Activated effector memory CD4-positive, alpha-beta T cell treated with Interleukin-2 at 50 U/mL for 16 hours (primary cell): ENCODE data around the gene SH2D5.

ENCODE experiments used
- DNase-seq: peaks from one replicate; pipeline ENCODE4 v3.0.0-alpha.2; 2020

The SH2D5 gene

GRCh38 chr1:20711285-20712214 is 21.0 kb downstream of the SH2D5 start:
- no peak for DNase-seq

GRCh38 chr1:20710469-20711284 is 21.8 kb downstream of the SH2D5 start:
- DNase-seq: no peak

- no peak for DNase-seq
These were observed 22.6 kb downstream of the SH2D5 start for GRCh38 chr1:20709868-20710267.

GRCh38 chr1:20708891-20709290 is 23.6 kb downstream of the SH2D5 start:
- no peak for DNase-seq

- DNase-seq: no peak
These were observed 24.4 kb downstream of the SH2D5 start for GRCh38 chr1:20708057-20708456.

GRCh38 chr1:20706841-20707240 is 25.7 kb downstream of the SH2D5 start:
- no peak for DNase-seq

- no peak for DNase-seq
These were observed 27.2 kb downstream of the SH2D5 start for GRCh38 chr1:20705203-20705755.

GRCh38 chr1:20704390-20705202 is 27.9 kb downstream of the SH2D5 start:
- no peak for DNase-seq

GRCh38 chr1:20703124-20703756 is 29.3 kb downstream of the SH2D5 start:
- DNase-seq: no peak

- no peak for DNase-seq
These were observed 30.1 kb downstream of the SH2D5 start for GRCh38 chr1:20702416-20702815.

- DNase-seq: no peak
These were observed 30.7 kb downstream of the SH2D5 start for GRCh38 chr1:20701847-20702246.

- DNase-seq: no peak
These were observed 31.1 kb downstream of the SH2D5 start for GRCh38 chr1:20701446-20701845.

GRCh38 chr1:20700636-20701215 is 31.8 kb downstream of the SH2D5 start:
- no peak for DNase-seq

GRCh38 chr1:20699558-20699957 is 32.9 kb downstream of the SH2D5 start:
- no peak for DNase-seq

GRCh38 chr1:20698195-20698910 is 34.1 kb downstream of the SH2D5 start:
- DNase-seq: no peak

- DNase-seq: no peak
These were observed 34.9 kb downstream of the SH2D5 start for GRCh38 chr1:20697563-20697962.

- peak; percentile 55 for DNase-seq
These were observed 35.8 kb downstream of the SH2D5 start for GRCh38 chr1:20696397-20697333.

- DNase-seq: no peak
These were observed 37.0 kb downstream of the SH2D5 start for GRCh38 chr1:20695515-20695914.

- DNase-seq: no peak
These were observed 38.9 kb downstream of the SH2D5 start for GRCh38 chr1:20693623-20694022.

- DNase-seq: no peak
These were observed 40.6 kb downstream of the SH2D5 start for GRCh38 chr1:20691872-20692271.
